Sciatic nerve (tissue), 2 donors: Measurements from ENCODE around the gene CNEP1R1. TPM values are rescaled to one million over a fixed set of nuclear protein-coding genes. Genes with fewer than 3 reads are reported as not detected.

Experiments used
- ATAC-seq: fragments of 200-7000 bp; cut with Tn5 transposase; one replicate; pipeline ENCODE4 v1.9.1; 2020; ENCODE audit warnings: mild to moderate bottlenecking, moderate library complexity
- DNase-seq: peaks from one replicate; pipeline ENCODE4 v3.0.0-alpha.2; 2020; ENCODE audit warnings: low spot score
- intact Hi-C: fragments of 100-400 bp; cut with DNase I; formaldehyde crosslinking; loops from one replicate; pipeline ENCODE4 v1.14.2; 2022
- total RNA-seq: library from RNA; stranded (reverse); fragmentation: NEBNext Ultra II Directional; extraction: Animal tissue kit (Norgen Biotek cat#: 25700); gene quantifications from one replicate; pipeline ENCODE4 v1.2.1, GENCODE V29; 2021
- donor health status: DM: no; HTN: no; CAD: no.
- donor health status: DM: no; HTN: no; CAD: no.

The CNEP1R1 gene
- 21.7 TPM for total RNA-seq

- DNase-seq (peak; percentile 96), ATAC-seq (peak; percentile 100)
- intact Hi-C loops = loop anchor here (10.0 kb wide), 2 partner anchors 190 to 640 kb away; no protein-coding TSS in a partner anchor
These were observed at the start of gene CNEP1R1 for GRCh38 chr16:50024684-50025536. CNEP1R1 (plus strand) TSS chr16:50025225; CDS start chr16:50025316, 91 bp downstream.

GRCh38 chr16:49977427-49977826 lies 47.6 kb upstream of the CNEP1R1 start:
- no peak for ATAC-seq
- no peak for DNase-seq
- intact Hi-C loops = no loop called here

- ATAC-seq (no peak), DNase-seq (no peak)
- intact Hi-C loops = no loop called here
These were observed 46.3 kb upstream of the CNEP1R1 start for GRCh38 chr16:49978569-49979326.

GRCh38 chr16:49980166-49980565 lies 44.9 kb upstream of the CNEP1R1 start:
- ATAC-seq = no peak
- intact Hi-C loops = no loop called here
- DNase-seq = no peak

- ATAC-seq = no peak
- intact Hi-C loops = no loop called here
- DNase-seq = no peak
These were observed 38.5 kb upstream of the CNEP1R1 start for GRCh38 chr16:49986351-49987124.

GRCh38 chr16:49987381-49987780 lies 37.6 kb upstream of the CNEP1R1 start:
- intact Hi-C loops = no loop called here
- ATAC-seq = no peak
- no peak for DNase-seq

GRCh38 chr16:49992825-49993224 lies 32.2 kb upstream of the CNEP1R1 start:
- DNase-seq (no peak), ATAC-seq (no peak)
- intact Hi-C loops = no loop called here

- intact Hi-C loops = no loop called here
- ATAC-seq = no peak
- no peak for DNase-seq
These were observed 31.4 kb upstream of the CNEP1R1 start for GRCh38 chr16:49993579-49993978.

GRCh38 chr16:49994006-49994405 lies 31.0 kb upstream of the CNEP1R1 start:
- ATAC-seq (no peak), DNase-seq (no peak)
- intact Hi-C loops = no loop called here

GRCh38 chr16:49995720-49996119 lies 29.3 kb upstream of the CNEP1R1 start:
- intact Hi-C loops = no loop called here
- no peak for ATAC-seq

GRCh38 chr16:49997721-49998251 lies 27.2 kb upstream of the CNEP1R1 start:
- DNase-seq = no peak
- intact Hi-C loops = no loop called here

More at GRCh38 chr16:49995720-49996119, 29.3 kb upstream of the CNEP1R1 start:
- DNase-seq = no peak

GRCh38 chr16:49998991-49999390 lies 26.0 kb upstream of the CNEP1R1 start:
- intact Hi-C loops = no loop called here
- DNase-seq (no peak), ATAC-seq (no peak)

More at GRCh38 chr16:49997721-49998251, 27.2 kb upstream of the CNEP1R1 start:
- ATAC-seq = no peak

- intact Hi-C loops = no loop called here
- ATAC-seq (no peak), DNase-seq (no peak)
These were observed 23.9 kb upstream of the CNEP1R1 start for GRCh38 chr16:50001144-50001543.

GRCh38 chr16:50002190-50002589 lies 22.8 kb upstream of the CNEP1R1 start:
- intact Hi-C loops = no loop called here
- DNase-seq = no peak
- ATAC-seq = no peak

GRCh38 chr16:50004239-50004638 lies 20.8 kb upstream of the CNEP1R1 start:
- DNase-seq (no peak), ATAC-seq (no peak)
- intact Hi-C loops = no loop called here

- intact Hi-C loops = no loop called here
- ATAC-seq (no peak), DNase-seq (no peak)
These were observed 18.1 kb upstream of the CNEP1R1 start for GRCh38 chr16:50006964-50007363.

GRCh38 chr16:50007744-50008143 lies 17.3 kb upstream of the CNEP1R1 start:
- intact Hi-C loops = no loop called here
- no peak for ATAC-seq
- no peak for DNase-seq

GRCh38 chr16:50010212-50010611 lies 14.8 kb upstream of the CNEP1R1 start:
- intact Hi-C loops = no loop called here
- DNase-seq = no peak
- ATAC-seq = no peak

- ATAC-seq (no peak), DNase-seq (no peak)
- intact Hi-C loops = no loop called here
These were observed 13.3 kb upstream of the CNEP1R1 start for GRCh38 chr16:50011707-50012106.
